Astrocyte of the cerebellum (primary cell): ENCODE results near the gene GRN.
"Not testable (repeated sequence)": the region's sequence is repeated elsewhere in the genome, so short reads cannot be mapped to it uniquely, and the experiment has no call there.

ENCODE experiments used
- DNase-seq: peaks from one replicate; pipeline ENCODE4 v3.0.0-alpha.2; 2011; ENCODE audit warnings: low read depth
- H3K4me3 ChIP-seq: 2 replicates; pipeline ENCODE4 v1.5.1; 2011; ENCODE audit warnings: mild to moderate bottlenecking, low read depth, low read length, moderate library complexity
- CTCF ChIP-seq: IDR thresholded peaks from 2 replicates; pipeline ENCODE4 v1.5.1; 2012; ENCODE audit warnings: low read length, low read depth, moderate library complexity, mild to moderate bottlenecking; ENCODE audit errors: missing control alignments
- in situ Hi-C: cut with HindIII; loops from 2 replicates; pipeline ENCODE4 v1.10.0; 2017; ENCODE audit warnings: low sequenced_read_pairs

GRN gene

GRCh38 chr17:44326861-44327444, 18.1 kb upstream of the GRN start:
- in situ Hi-C loops = no loop called here
- peak; percentile 92 for DNase-seq
- no peak overlapping the region for H3K4me3 ChIP-seq
- no peak for TF ChIP-seq CTCF

GRCh38 chr17:44327715-44328449, 17.2 kb upstream of the GRN start:
- in situ Hi-C loops = no loop called here
- no peak for DNase-seq
- no peak for TF ChIP-seq CTCF
- H3K4me3 ChIP-seq = no peak overlapping the region

- in situ Hi-C loops, DNase-seq, H3K4me3 ChIP-seq: not testable (repeated sequence)
Measured at GRCh38 chr17:44329516-44329915, 15.6 kb upstream of the GRN start.

DNA sequence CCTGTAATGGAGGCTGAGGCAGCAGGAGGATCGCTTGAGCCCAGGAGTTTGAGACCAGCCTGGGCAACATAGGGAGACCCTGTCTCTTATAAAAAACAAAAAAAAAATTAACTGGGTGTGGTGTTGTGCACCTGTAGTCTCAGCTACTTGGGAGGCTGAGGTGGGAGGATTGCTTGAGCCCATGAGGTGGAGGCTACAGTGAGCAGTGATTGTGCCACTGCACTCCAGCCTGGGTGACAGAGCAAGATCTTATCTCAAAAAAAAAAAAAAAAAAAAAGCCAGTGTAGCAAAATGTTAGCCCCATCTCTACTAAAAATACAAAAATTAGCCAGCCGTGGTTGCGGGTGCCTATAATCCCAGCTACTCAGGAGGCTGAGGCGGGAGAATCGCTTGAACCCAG, 14.8 kb upstream of the GRN start:
- DNase-seq, H3K4me3 ChIP-seq, in situ Hi-C loops: not testable (repeated sequence)

DNA sequence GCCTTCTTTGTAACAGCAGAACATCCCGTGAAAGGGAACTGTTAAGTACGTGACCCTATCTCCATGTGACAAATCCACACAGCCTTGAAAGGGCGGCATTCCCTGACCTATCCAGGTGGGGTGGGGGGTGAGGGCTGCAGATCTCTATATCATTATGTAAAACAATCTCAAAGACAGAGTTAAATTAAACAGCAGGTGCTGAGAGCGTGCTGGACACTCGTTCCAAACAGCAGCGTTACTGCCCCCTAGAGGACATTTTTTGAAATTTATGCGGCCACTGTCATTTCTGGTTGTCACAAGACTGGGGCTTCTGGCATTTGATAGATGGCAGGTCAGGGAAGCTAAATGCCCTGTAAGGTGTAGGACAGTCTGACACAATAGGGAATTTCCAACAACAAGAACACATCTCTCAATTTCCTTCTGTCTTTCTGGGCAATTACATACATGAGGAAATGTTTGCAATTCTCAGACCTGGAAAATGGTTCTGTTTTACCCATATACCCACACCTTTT, 13.8 kb upstream of the GRN start:
- in situ Hi-C loops = no loop called here
- peak; percentile 47 for DNase-seq
- H3K4me3 ChIP-seq = no peak overlapping the region
- peak; percentile 79 for TF ChIP-seq CTCF

DNA sequence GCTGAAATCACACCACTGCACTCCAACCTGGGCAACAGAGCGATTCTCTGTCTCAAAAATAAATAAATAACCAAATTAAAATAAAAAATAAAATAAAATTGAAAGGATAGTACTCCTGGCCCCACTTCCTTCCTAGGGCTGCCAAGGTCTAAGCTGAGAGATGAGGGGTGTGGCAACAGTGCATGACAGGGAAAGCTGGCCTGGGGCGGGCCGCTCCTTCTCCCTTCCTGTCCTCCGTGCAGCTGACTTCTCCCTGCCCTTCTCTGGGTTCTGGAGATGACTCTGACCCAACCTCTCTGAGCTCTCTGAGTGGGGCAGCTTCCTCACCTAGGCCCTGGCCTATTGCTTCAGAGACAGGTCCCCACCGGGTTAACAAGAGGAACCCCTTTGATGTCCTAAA, 11.7 kb upstream of the GRN start:
- H3K4me3 ChIP-seq = no peak overlapping the region
- no peak for TF ChIP-seq CTCF
- in situ Hi-C loops = no loop called here
- DNase-seq = no peak

DNA sequence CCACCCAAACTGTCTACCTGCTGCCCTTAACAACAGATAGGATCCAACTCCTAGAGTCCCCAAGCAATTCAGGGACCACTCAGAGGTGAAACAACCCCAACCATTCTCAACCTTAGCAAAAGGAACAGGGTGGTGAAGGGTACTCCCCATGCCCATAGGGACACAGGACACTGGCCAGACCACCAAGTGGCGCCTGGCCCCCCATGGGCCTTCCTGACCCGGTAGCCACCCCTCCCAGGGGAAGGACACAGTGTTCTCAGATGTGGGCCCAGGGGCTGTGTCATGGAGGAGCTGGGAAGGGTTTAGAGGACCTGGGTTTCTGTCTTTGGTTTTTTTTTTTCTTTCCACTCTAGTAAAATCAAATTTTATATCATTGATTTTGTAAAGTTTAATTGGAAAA, 10.8 kb upstream of the GRN start:
- TF ChIP-seq CTCF = no peak
- no peak for DNase-seq
- in situ Hi-C loops = no loop called here
- no peak overlapping the region for H3K4me3 ChIP-seq

- H3K4me3 ChIP-seq = no peak overlapping the region
- TF ChIP-seq CTCF = no peak
- in situ Hi-C loops = no loop called here
- DNase-seq = no peak
Measured at GRCh38 chr17:44334727-44335126, 10.4 kb upstream of the GRN start.
